ENCODE results near the gene SLC34A1.

- no peak for TF ChIP-seq POLR2A (IDR thresholded peaks at IDR 0.05; ENCODE audit: low read length)
- TF ChIP-seq GATA1 (IDR thresholded peaks at IDR 0.05; ENCODE audit: low read depth, low read length) = no peak
Observed at GRCh38 chr5:177369645-177370440, 14.4 kb upstream of the SLC34A1 start.
